Measurements from ENCODE around the gene PXK. TPM values are rescaled to one million over a fixed set of nuclear protein-coding genes. Genes with fewer than 3 reads are reported as not detected.
A peak's percentile ranks its signal among the peaks of the same experiment; 100 is the strongest.

Gene PXK
- polyA plus RNA-seq, 3 donors = 31.5 to 54.0 (median 52.9) TPM

GRCh38 chr3:58371754-58372153, 39.1 kb downstream of the PXK start:
- Mint-ChIP-seq H3K9me3 (no peaks in the 10 kb centered on the region), H3K4me3 (no peak overlapping the region), H3K4me1 (peaks cover 4% of the 10 kb centered on the region), H3K27ac (no peak overlapping the region), H3K27me3 (ENCODE audit: low read depth in 3 of 3) (no peaks in the 10 kb centered on the region), H3K36me3 (peaks cover 47 to 54% of the 10 kb centered on the region in 2 donors)
- intact Hi-C loops (cut with micrococcal nuclease) = no loop called here
- peaks cover 18 to 62% of the 10 kb centered on the region in 2 donors for H3K36me3 ChIP-seq (replicated peaks in 1 of 2; ENCODE audit: control insufficient read depth in 1 of 2, insufficient read depth in 2 of 2, low read length in 2 of 2)
- no peak overlapping the region for H2AFZ ChIP-seq (ENCODE audit: insufficient read depth, low read depth, low read length, poor library complexity, severe bottlenecking)
- H3K4me3 ChIP-seq (replicated peaks in 1 of 3; ENCODE audit: low read depth in 2 of 3, low read length in 3 of 3) = no peak overlapping the region
- peaks cover 88% of the 10 kb centered on the region for H3K79me2 ChIP-seq (ENCODE audit: insufficient read depth, low read length)
- H3K27me3 ChIP-seq (ENCODE audit: control insufficient read depth in 2 of 2, insufficient read depth in 2 of 2, low read length in 2 of 2) = no peaks in the 10 kb centered on the region
- TF ChIP-seq CTCF (IDR thresholded peaks at IDR 0.05) = no peak
- no peak overlapping the region for H3K4me2 ChIP-seq (replicated peaks; ENCODE audit: extremely low read depth, low read length, poor library complexity, severe bottlenecking)
- no peak overlapping the region for H3K27ac ChIP-seq (ENCODE audit: low read depth in 1 of 2, low read length in 2 of 2)
- peaks cover 43% of the 10 kb centered on the region for H4K20me1 ChIP-seq (ENCODE audit: insufficient read depth, low read length)
- DNase-seq = no peak
- H3K9ac ChIP-seq (ENCODE audit: insufficient read depth, low read length, poor library complexity, severe bottlenecking) = no peak overlapping the region
- no peaks in the 10 kb centered on the region for H3K4me1 ChIP-seq (ENCODE audit: control insufficient read depth in 1 of 2, insufficient read depth in 2 of 2, low read length in 2 of 2)
- H3K9me3 ChIP-seq (replicated peaks in 1 of 2; ENCODE audit: control insufficient read depth in 1 of 2, insufficient read depth in 1 of 2, low read length in 2 of 2) = no peaks in the 10 kb centered on the region

GRCh38 chr3:58375254-58375653, 42.6 kb downstream of the PXK start:
- H3K36me3 ChIP-seq (replicated peaks in 1 of 2; ENCODE audit: control insufficient read depth in 1 of 2, insufficient read depth in 2 of 2, low read length in 2 of 2) = peaks cover 13 to 72% of the 10 kb centered on the region in 2 donors
- intact Hi-C loops (cut with micrococcal nuclease) = no loop called here
- H4K20me1 ChIP-seq (ENCODE audit: insufficient read depth, low read length) = peaks cover 27% of the 10 kb centered on the region
- Mint-ChIP-seq H3K9me3 (no peaks in the 10 kb centered on the region), H3K4me1 (peaks cover 4% of the 10 kb centered on the region), H3K27me3 (ENCODE audit: low read depth in 3 of 3) (no peaks in the 10 kb centered on the region), H3K4me3 (no peak overlapping the region), H3K36me3 (peaks cover 46 to 71% of the 10 kb centered on the region in 2 donors), H3K27ac (peak overlapping the region in 1 of 7 donors; percentile 28)
- H3K4me1 ChIP-seq (ENCODE audit: control insufficient read depth in 1 of 2, insufficient read depth in 2 of 2, low read length in 2 of 2) = no peaks in the 10 kb centered on the region
- H3K27ac ChIP-seq (ENCODE audit: low read depth in 1 of 2, low read length in 2 of 2) = no peak overlapping the region
- H3K9ac ChIP-seq (ENCODE audit: insufficient read depth, low read length, poor library complexity, severe bottlenecking) = no peak overlapping the region
- TF ChIP-seq CTCF (IDR thresholded peaks at IDR 0.05) = no peak
- H2AFZ ChIP-seq (ENCODE audit: insufficient read depth, low read depth, low read length, poor library complexity, severe bottlenecking) = no peak overlapping the region
- no peaks in the 10 kb centered on the region for H3K9me3 ChIP-seq (replicated peaks in 1 of 2; ENCODE audit: control insufficient read depth in 1 of 2, insufficient read depth in 1 of 2, low read length in 2 of 2)
- H3K4me3 ChIP-seq (replicated peaks in 1 of 3; ENCODE audit: low read depth in 2 of 3, low read length in 3 of 3) = no peak overlapping the region
- no CpG with 5 or more reads among the region's 5 CpGs for WGBS (ENCODE audit: insufficient coverage)
- DNase-seq = no peak
- no peak overlapping the region for H3K4me2 ChIP-seq (replicated peaks; ENCODE audit: extremely low read depth, low read length, poor library complexity, severe bottlenecking)
- H3K27me3 ChIP-seq (ENCODE audit: control insufficient read depth in 2 of 2, insufficient read depth in 2 of 2, low read length in 2 of 2) = no peaks in the 10 kb centered on the region
- peaks cover 82% of the 10 kb centered on the region for H3K79me2 ChIP-seq (ENCODE audit: insufficient read depth, low read length)
